ES-I3 (cell line): ENCODE measurements around the gene MBNL2.

Experiments
- H3K36me3 ChIP-seq: 2 replicates; pipeline ENCODE4 v1.6.1; 2013; ENCODE audit warnings: mild to moderate bottlenecking, low read length, control low read depth, moderate library complexity; ENCODE audit not compliant: insufficient read depth
- H3K4me1 ChIP-seq: 2 replicates; pipeline ENCODE4 v1.6.1; 2013; ENCODE audit warnings: mild to moderate bottlenecking, control low read depth, low read length; ENCODE audit not compliant: insufficient read depth
- H3K9ac ChIP-seq: 2 replicates; pipeline ENCODE4 v1.6.1; 2013; ENCODE audit warnings: low read depth, mild to moderate bottlenecking, low read length, moderate library complexity
- H3K9me3 ChIP-seq: 2 replicates; pipeline ENCODE4 v1.6.1; 2013; ENCODE audit warnings: mild to moderate bottlenecking, low read length, moderate library complexity; ENCODE audit not compliant: control insufficient read depth, insufficient read depth

MBNL2 gene

GRCh38 chr13:97259410-97259797, 37.3 kb downstream of the MBNL2 start:
- H3K9ac ChIP-seq, result no peak overlapping the region
- peaks cover 29% of the 10 kb centered on the region for H3K4me1 ChIP-seq
- H3K9me3 ChIP-seq, result no peaks in the 10 kb centered on the region
- H3K36me3 ChIP-seq, result no peaks in the 10 kb centered on the region

GRCh38 chr13:97259798-97260714, 37.9 kb downstream of the MBNL2 start:
- Histone ChIP-seq H3K9me3 (no peaks in the 10 kb centered on the region), H3K4me1 (peaks cover 29% of the 10 kb centered on the region), H3K36me3 (no peaks in the 10 kb centered on the region), H3K9ac (no peak overlapping the region)

- Histone ChIP-seq H3K9me3 (no peaks in the 10 kb centered on the region), H3K4me1 (peaks cover 28% of the 10 kb centered on the region), H3K9ac (no peak overlapping the region), H3K36me3 (no peaks in the 10 kb centered on the region)
Measured at GRCh38 chr13:97261254-97262005, 39.3 kb downstream of the MBNL2 start.

GRCh38 chr13:97262058-97262457, 39.9 kb downstream of the MBNL2 start:
- Histone ChIP-seq H3K9ac (no peak overlapping the region), H3K36me3 (no peaks in the 10 kb centered on the region), H3K9me3 (no peaks in the 10 kb centered on the region), H3K4me1 (peaks cover 25% of the 10 kb centered on the region)

- Histone ChIP-seq H3K9me3 (no peaks in the 10 kb centered on the region), H3K4me1 (peaks cover 25% of the 10 kb centered on the region), H3K9ac (no peak overlapping the region), H3K36me3 (no peaks in the 10 kb centered on the region)
Measured at GRCh38 chr13:97263160-97263559, 41.0 kb downstream of the MBNL2 start.

GRCh38 chr13:97264663-97265062, 42.5 kb downstream of the MBNL2 start:
- peaks cover 18% of the 10 kb centered on the region for H3K4me1 ChIP-seq
- no peaks in the 10 kb centered on the region for H3K9me3 ChIP-seq
- no peaks in the 10 kb centered on the region for H3K36me3 ChIP-seq
- no peak overlapping the region for H3K9ac ChIP-seq

- no peak overlapping the region for H3K9ac ChIP-seq
- H3K36me3 ChIP-seq, result no peaks in the 10 kb centered on the region
- H3K4me1 ChIP-seq, result peaks cover 14% of the 10 kb centered on the region
- no peaks in the 10 kb centered on the region for H3K9me3 ChIP-seq
Measured at GRCh38 chr13:97266332-97266731, 44.2 kb downstream of the MBNL2 start.

- Histone ChIP-seq H3K9me3 (no peaks in the 10 kb centered on the region), H3K9ac (no peak overlapping the region), H3K36me3 (no peaks in the 10 kb centered on the region), H3K4me1 (peaks cover 14% of the 10 kb centered on the region)
Measured at GRCh38 chr13:97266772-97267417, 44.8 kb downstream of the MBNL2 start.

- Histone ChIP-seq H3K9me3 (no peaks in the 10 kb centered on the region), H3K36me3 (no peaks in the 10 kb centered on the region), H3K9ac (no peak overlapping the region), H3K4me1 (peaks cover 14% of the 10 kb centered on the region)
Measured at GRCh38 chr13:97267418-97268059, 45.4 kb downstream of the MBNL2 start.

GRCh38 chr13:97268772-97269171, 46.6 kb downstream of the MBNL2 start:
- Histone ChIP-seq H3K36me3 (no peaks in the 10 kb centered on the region), H3K4me1 (peaks cover 14% of the 10 kb centered on the region), H3K9ac (no peak overlapping the region), H3K9me3 (no peaks in the 10 kb centered on the region)

GRCh38 chr13:97269603-97270002, 47.5 kb downstream of the MBNL2 start:
- Histone ChIP-seq H3K9ac (no peak overlapping the region), H3K9me3 (no peaks in the 10 kb centered on the region), H3K4me1 (peaks cover 14% of the 10 kb centered on the region), H3K36me3 (no peaks in the 10 kb centered on the region)

GRCh38 chr13:97272526-97272925, 50.4 kb downstream of the MBNL2 start:
- no peaks in the 10 kb centered on the region for H3K9me3 ChIP-seq
- H3K9ac ChIP-seq, result no peak overlapping the region
- H3K36me3 ChIP-seq, result no peaks in the 10 kb centered on the region
- peaks cover 6% of the 10 kb centered on the region for H3K4me1 ChIP-seq

- Histone ChIP-seq H3K9ac (no peak overlapping the region), H3K4me1 (no peaks in the 10 kb centered on the region), H3K9me3 (no peaks in the 10 kb centered on the region), H3K36me3 (no peaks in the 10 kb centered on the region)
Measured at GRCh38 chr13:97273341-97273831, 51.3 kb downstream of the MBNL2 start.
